ENCODE data around the gene SEC11A. TPM values are rescaled to one million over a fixed set of nuclear protein-coding genes. Genes with fewer than 3 reads are reported as not detected.

Gene SEC11A
- total RNA-seq, 1 donor from 2014 or later, result 189 TPM

DNA sequence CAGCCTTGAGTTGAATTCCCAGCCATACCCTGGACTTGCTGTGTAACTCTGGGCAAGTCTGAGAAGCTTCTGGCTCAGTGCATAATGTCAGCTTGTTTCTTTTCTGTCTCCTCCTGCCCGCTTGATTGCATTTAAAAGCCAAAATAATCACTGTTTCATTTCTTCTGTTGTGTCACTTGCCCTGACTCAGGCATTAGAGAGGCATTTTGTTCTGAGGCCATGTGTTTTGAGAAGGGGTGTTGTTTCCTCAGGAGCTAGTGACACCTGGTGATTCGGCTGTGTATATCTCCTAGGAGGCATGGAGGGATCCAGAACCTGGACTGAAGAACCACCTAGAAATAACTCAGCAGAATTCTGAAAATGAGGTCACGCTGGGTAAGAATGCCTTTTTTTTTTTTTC, 77.8 kb downstream of the SEC11A start:
- no peak overlapping the region for H3K4me3 Mint-ChIP-seq (ENCODE audit: low read depth)
- peaks cover 8% of the 10 kb centered on the region for H3K27me3 Mint-ChIP-seq
- H3K9me3 Mint-ChIP-seq (ENCODE audit: low read depth), result no peaks in the 10 kb centered on the region
- no peak for DNase-seq (ENCODE audit: low spot score, unreplicated experiment)
- TF ChIP-seq, protein P1, sequence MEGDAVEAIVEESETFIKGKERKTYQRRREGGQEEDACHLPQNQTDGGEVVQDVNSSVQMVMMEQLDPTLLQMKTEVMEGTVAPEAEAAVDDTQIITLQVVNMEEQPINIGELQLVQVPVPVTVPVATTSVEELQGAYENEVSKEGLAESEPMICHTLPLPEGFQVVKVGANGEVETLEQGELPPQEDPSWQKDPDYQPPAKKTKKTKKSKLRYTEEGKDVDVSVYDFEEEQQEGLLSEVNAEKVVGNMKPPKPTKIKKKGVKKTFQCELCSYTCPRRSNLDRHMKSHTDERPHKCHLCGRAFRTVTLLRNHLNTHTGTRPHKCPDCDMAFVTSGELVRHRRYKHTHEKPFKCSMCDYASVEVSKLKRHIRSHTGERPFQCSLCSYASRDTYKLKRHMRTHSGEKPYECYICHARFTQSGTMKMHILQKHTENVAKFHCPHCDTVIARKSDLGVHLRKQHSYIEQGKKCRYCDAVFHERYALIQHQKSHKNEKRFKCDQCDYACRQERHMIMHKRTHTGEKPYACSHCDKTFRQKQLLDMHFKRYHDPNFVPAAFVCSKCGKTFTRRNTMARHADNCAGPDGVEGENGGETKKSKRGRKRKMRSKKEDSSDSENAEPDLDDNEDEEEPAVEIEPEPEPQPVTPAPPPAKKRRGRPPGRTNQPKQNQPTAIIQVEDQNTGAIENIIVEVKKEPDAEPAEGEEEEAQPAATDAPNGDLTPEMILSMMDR (IDR thresholded peaks at IDR 0.05; ENCODE audit: unreplicated experiment), result no peak
- H3K36me3 Mint-ChIP-seq (ENCODE audit: insufficient read depth), result peaks cover 16% of the 10 kb centered on the region
- H3K27ac Mint-ChIP-seq, result no peak overlapping the region
- H3K4me1 Mint-ChIP-seq (ENCODE audit: low read depth), result peaks cover 9% of the 10 kb centered on the region

DNA sequence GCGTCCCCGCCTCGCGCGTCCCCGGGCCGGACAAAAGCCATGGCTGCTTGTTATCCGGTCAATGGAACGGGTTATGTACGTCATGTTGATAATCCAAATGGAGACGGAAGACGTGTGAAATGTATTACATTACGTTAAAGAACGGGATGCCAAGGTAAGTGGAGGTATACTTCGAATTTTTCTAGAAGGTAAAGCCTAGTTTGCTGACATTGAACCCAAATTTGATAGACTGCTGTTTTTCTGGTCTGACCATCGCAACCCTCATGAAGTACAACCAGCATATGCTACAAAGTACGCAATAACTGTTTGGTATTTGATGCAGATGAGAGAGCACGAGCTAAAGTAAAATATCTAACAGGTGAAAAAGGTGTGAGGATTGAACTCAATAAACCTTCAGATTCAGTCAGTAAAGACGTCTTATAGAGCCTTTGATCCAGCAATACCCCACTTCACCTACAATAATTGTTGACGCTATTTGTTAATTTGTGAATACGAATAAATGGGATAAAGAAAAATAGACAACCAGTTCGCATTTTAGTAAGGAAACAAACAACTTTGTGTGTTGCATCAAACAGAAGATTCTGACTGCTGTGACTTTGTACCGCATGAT, 81.6 kb downstream of the SEC11A start:
- peaks cover 8% of the 10 kb centered on the region for H3K27me3 Mint-ChIP-seq
- TF ChIP-seq, protein P1 (IDR thresholded peaks at IDR 0.05; ENCODE audit: unreplicated experiment), result no peak
- DNase-seq (ENCODE audit: low spot score, unreplicated experiment), result no peak
- H3K27ac Mint-ChIP-seq, result no peak overlapping the region
- H3K4me3 Mint-ChIP-seq (ENCODE audit: low read depth), result peak overlapping the region; percentile 71
- H3K4me1 Mint-ChIP-seq (ENCODE audit: low read depth), result peaks cover 22% of the 10 kb centered on the region
- H3K9me3 Mint-ChIP-seq (ENCODE audit: low read depth), result no peaks in the 10 kb centered on the region
- H3K36me3 Mint-ChIP-seq (ENCODE audit: insufficient read depth), result peaks cover 10% of the 10 kb centered on the region

DNA sequence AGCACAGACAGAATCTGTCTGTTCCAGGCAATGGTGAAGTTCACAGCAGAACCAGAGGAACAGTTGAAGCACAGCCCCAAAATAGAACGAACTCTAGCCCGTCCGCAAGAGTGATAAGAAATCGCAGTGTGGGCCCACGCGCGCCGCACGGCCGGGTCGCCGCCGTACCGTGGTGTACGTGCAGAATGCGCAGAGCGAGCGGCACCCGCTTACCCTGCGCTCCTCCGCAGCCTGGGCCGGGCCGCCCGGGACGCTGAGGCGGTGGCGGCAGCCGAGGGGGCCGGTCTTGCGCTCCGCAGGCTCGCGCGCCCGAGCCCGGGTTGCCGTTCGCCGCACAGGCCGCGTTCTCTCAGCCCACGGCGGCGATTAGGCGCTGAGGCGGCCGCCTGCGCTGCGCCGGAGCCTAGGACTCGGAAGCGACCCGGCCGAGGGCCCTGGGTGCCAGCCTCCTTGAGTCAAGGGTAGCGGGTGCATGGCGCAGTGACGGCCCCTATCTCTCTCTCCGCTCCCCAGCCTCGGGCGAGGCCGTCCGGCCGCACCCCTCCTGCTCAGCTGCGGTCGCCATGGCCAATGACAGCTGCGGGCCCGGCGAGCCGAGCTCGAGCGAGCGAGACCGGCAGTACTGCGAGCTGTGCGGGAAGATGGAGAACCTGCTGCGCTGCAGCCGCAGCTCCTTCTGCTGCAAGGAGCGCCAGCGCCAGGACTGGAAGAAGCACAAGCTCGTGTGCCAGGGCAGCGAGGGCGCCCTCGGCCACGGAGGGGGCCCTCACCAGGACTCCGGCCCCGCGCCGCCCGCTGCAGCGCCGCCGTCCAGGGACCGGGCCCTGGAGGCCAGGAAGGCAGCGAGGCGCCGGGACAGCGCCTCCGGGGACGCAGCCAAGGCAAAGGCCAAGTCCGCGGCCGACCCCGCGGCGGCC, 82.4 kb downstream of the SEC11A start:
- Mint-ChIP-seq H3K4me1 (ENCODE audit: low read depth) (peaks cover 22% of the 10 kb centered on the region), H3K36me3 (ENCODE audit: insufficient read depth) (peaks cover 9% of the 10 kb centered on the region), H3K4me3 (ENCODE audit: low read depth) (peak overlapping the region; percentile 95), H3K9me3 (ENCODE audit: low read depth) (no peaks in the 10 kb centered on the region), H3K27me3 (peaks cover 8% of the 10 kb centered on the region), H3K27ac (peak overlapping the region; percentile 64)
- TF ChIP-seq, protein P1 (IDR thresholded peaks at IDR 0.05; ENCODE audit: unreplicated experiment), result no peak
- peak; percentile 43 for DNase-seq (ENCODE audit: low spot score, unreplicated experiment)

DNA sequence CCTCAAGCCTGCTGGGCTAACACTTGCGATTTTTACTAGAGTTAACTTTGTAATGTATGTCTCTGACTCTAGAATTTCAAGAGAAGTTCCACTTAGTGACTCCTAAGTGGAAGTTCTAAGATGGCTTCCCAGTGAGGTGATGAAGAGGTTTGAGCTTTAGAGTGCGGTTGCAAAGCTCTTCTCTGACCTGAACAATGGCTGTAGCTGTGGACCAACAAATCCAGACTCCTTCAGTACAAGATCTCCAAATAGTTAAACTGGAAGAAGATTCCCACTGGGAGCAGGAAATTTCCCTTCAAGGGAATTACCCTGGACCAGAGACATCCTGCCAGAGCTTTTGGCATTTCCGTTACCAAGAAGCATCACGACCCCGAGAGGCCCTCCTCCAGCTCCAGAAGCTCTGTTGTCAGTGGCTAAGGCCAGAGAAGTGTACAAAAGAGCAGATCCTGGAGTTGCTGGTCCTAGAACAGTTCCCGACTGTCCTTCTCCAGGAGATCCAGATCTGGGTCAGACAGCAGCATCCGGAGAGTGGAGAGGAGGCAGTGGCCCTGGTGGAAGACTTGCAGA, 84.2 kb downstream of the SEC11A start:
- H3K36me3 Mint-ChIP-seq (ENCODE audit: insufficient read depth), result peaks cover 8% of the 10 kb centered on the region
- TF ChIP-seq, protein P1 (IDR thresholded peaks at IDR 0.05; ENCODE audit: unreplicated experiment), result no peak
- peak overlapping the region; percentile 96 for H3K27ac Mint-ChIP-seq
- peaks cover 22% of the 10 kb centered on the region for H3K4me1 Mint-ChIP-seq (ENCODE audit: low read depth)
- no peak for DNase-seq (ENCODE audit: low spot score, unreplicated experiment)
- no peaks in the 10 kb centered on the region for H3K9me3 Mint-ChIP-seq (ENCODE audit: low read depth)
- peaks cover 8% of the 10 kb centered on the region for H3K27me3 Mint-ChIP-seq
- H3K4me3 Mint-ChIP-seq (ENCODE audit: low read depth), result peak overlapping the region; percentile 95

DNA sequence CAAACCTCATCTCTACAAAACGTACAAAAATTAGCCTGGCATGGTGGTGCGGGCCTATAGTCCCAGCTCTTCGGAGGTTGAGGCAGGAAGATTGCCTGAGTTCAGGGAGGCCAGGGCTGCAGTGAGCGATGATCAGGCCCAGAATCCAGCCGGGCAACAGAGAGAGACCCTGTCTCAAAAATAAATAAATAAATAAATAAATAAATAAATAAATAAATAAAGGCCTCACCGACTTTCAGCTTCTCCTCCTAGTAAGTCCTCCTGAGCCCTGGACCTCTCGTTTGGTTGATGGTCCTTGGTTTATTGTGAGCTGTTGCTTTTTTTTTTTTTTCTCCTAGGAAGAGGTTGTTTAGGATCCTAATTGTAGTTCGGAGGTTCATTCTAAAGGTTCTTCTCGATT, 86.9 kb downstream of the SEC11A start:
- Mint-ChIP-seq H3K9me3 (ENCODE audit: low read depth) (peaks cover 4% of the 10 kb centered on the region), H3K4me3 (ENCODE audit: low read depth) (no peak overlapping the region), H3K4me1 (ENCODE audit: low read depth) (peaks cover 14% of the 10 kb centered on the region), H3K27me3 (no peaks in the 10 kb centered on the region), H3K36me3 (ENCODE audit: insufficient read depth) (peaks cover 16% of the 10 kb centered on the region), H3K27ac (no peak overlapping the region)
- DNase-seq (ENCODE audit: low spot score, unreplicated experiment), result no peak
- TF ChIP-seq, protein P1 (IDR thresholded peaks at IDR 0.05; ENCODE audit: unreplicated experiment), result no peak

Measured in progenitor cell of endocrine pancreas (in vitro differentiated cells).